OCI-LY7 (cell line): ENCODE results near the gene WIPF2. TPM values are rescaled to one million over a fixed set of nuclear protein-coding genes. Genes with fewer than 3 reads are reported as not detected.
"Not testable (repeated sequence)": the region's sequence is repeated elsewhere in the genome, so short reads cannot be mapped to it uniquely, and the experiment has no call there.

ENCODE experiments used
- BruUV-seq: library from RNA; stranded (reverse); fragments of 400-500 nt; replicated peaks from 2 replicates; lab custom pipeline; 2021; lab: Mats Ljungman, UMichigan
- CTCF ChIA-PET: fragments of 300-600 bp; sonication (Branson Sonifier 250); formaldehyde crosslinking; loops from one replicate; lab custom pipeline; 2022; ENCODE audit warnings: antibody characterized with exemption; ENCODE audit not compliant: unreplicated experiment; lab: Charles Lee
- POLR2A ChIA-PET: fragments of 300-600 bp; sonication (Branson Sonifier 250); formaldehyde crosslinking; loops from one replicate; lab custom pipeline; 2022; ENCODE audit warnings: antibody characterized with exemption; lab: Charles Lee
- DNase-seq: peaks from one replicate; pipeline ENCODE4 v3.0.0-alpha.2; 2015; ENCODE audit warnings: low spot score
- H2AFZ ChIP-seq: fragments of 200-600 bp; sonication (generic), shearing (Covaris generic); 2 replicates; pipeline ENCODE4 v1.6.1; 2014; ENCODE audit warnings: mild to moderate bottlenecking, antibody characterized with exemption, low read length, moderate library complexity
- H3K27ac ChIP-seq: fragments of 200-600 bp; sonication (generic); 2 replicates; pipeline ENCODE4 v1.5.1; 2014; ENCODE audit warnings: mixed run types, low read depth, mild to moderate bottlenecking, moderate library complexity, low read length, inconsistent platforms; ENCODE audit not compliant: poor library complexity, severe bottlenecking
- H3K36me3 ChIP-seq: fragments of 200-600 bp; sonication (generic); 2 replicates; pipeline ENCODE4 v1.6.1; 2014; ENCODE audit warnings: mild to moderate bottlenecking, antibody characterized with exemption, low read length, moderate library complexity, mixed read lengths; ENCODE audit not compliant: insufficient read depth
- H3K4me1 ChIP-seq: fragments of 200-600 bp; sonication (generic); 2 replicates; pipeline ENCODE4 v1.5.1; 2014; ENCODE audit warnings: mild to moderate bottlenecking, low read length; ENCODE audit not compliant: insufficient read depth, poor library complexity, severe bottlenecking
- H3K4me2 ChIP-seq: fragments of 200-600 bp; sonication (generic); 2 replicates; pipeline ENCODE4 v1.6.1; 2014; ENCODE audit warnings: mild to moderate bottlenecking, low read length
- H3K4me3 ChIP-seq: fragments of 200-600 bp; sonication (generic); 2 replicates; pipeline ENCODE4 v1.5.1; 2014; ENCODE audit warnings: mild to moderate bottlenecking, low read depth, low read length; ENCODE audit not compliant: poor library complexity, severe bottlenecking
- H3K79me2 ChIP-seq: fragments of 200-600 bp; sonication (generic); 2 replicates; pipeline ENCODE4 v1.6.1; 2016; ENCODE audit warnings: low read depth, mild to moderate bottlenecking, low read length, moderate library complexity, mixed read lengths; ENCODE audit not compliant: insufficient read depth
- H3K9me2 ChIP-seq: fragments of 200-600 bp; sonication (generic); 2 replicates; pipeline ENCODE4 v1.6.1; 2016; ENCODE audit warnings: mild to moderate bottlenecking, low read length, mixed read lengths; ENCODE audit not compliant: insufficient read depth
- H3K9me3 ChIP-seq: fragments of 200-600 bp; sonication (generic); 2 replicates; pipeline ENCODE4 v1.6.1; 2014; ENCODE audit warnings: mild to moderate bottlenecking, mixed run types, low read length, mixed read lengths
- H4K20me1 ChIP-seq: fragments of 200-600 bp; sonication (generic); 2 replicates; pipeline ENCODE4 v1.6.1; 2014; ENCODE audit warnings: mild to moderate bottlenecking, antibody characterized with exemption, low read length, moderate library complexity, mixed read lengths; ENCODE audit not compliant: insufficient read depth
- EZH2phosphoT487 ChIP-seq: fragments of 200-600 bp; sonication (generic); IDR thresholded peaks from 2 replicates; pipeline ENCODE4 v1.6.1; 2018; ENCODE audit warnings: low read depth, borderline replicate concordance, mild to moderate bottlenecking, mixed run types, antibody characterized with exemption, low read length, moderate library complexity, mixed read lengths
- intact Hi-C: fragments of 100-400 bp; cut with micrococcal nuclease; formaldehyde crosslinking; loops from one replicate; pipeline ENCODE4 v1.10.0; 2022; ENCODE audit not compliant: unreplicated experiment
- total RNA-seq, 2 experiments: library from RNA; depleted of rRNA in 1 of 2; stranded (reverse); fragments of >200 nt in 1 of 2; shearing (Covaris generic) in 1 of 2; gene quantifications; 2 replicates each; pipeline ENCODE4 v1.2.3, GENCODE V29; 2014 to 2022
- TF ChIP-seq, protein P1 (sequence below): fragments of 200-600 bp; sonication (generic); conservative IDR thresholded peaks from 2 replicates; pipeline ENCODE4 v1.5.1; 2014; ENCODE audit warnings: mild to moderate bottlenecking, antibody characterized with exemption, low read length, moderate library complexity, mixed read lengths

The WIPF2 gene
- total RNA-seq, 2 experiments from 2014 or later, result 4.7 to 20.3 TPM

DNA sequence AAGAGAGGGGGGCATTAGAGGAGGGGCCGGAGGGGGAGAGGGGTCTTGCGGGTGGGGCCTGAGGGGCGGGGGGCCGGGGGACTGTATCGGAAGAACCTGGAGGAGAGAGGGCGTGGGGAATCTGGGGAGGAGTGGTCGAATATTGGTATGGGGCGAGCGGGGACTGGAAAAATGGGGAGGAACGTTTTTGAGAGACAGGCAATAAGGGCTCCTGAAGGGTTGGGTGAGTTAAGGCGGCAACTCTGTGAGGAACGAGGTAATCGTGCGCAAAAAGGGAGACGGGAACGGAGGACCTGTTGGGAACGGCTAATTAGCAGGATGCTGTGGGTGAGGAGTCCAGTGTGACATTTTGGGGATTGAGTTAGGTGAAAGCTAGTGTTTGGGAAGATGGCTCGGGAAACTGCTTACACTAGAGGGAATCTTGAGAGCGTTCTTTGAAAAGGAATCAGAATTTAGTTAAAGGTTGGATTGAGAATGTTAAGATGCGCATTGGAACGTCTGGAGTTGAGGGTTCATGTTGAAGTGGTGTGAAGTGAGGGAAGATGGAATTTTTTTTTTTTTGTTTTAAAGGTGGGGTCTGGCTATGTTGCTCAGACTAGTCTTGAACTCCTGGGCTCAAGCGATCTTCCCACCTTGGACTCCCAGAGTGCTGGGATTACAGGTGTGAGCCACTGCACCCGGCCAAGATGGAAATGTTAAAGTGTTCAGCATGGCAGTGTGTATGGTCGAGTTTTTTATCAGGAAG lies 662 bp downstream of the WIPF2 start:
- peak; percentile 44 for DNase-seq
- Histone ChIP-seq H3K79me2 (peaks cover 18% of the 10 kb centered on the region), H3K36me3 (no peaks in the 10 kb centered on the region), H3K4me1 (peaks cover 16% of the 10 kb centered on the region), H3K4me2 (peak overlapping the region; percentile 77), H3K9me2 (no peaks in the 10 kb centered on the region), H3K9me3 (no peaks in the 10 kb centered on the region), H3K27ac (no peak overlapping the region), H3K4me3 (peak overlapping the region; percentile 81), H4K20me1 (no peaks in the 10 kb centered on the region), H2AFZ (peak overlapping the region; percentile 97; the same call in 1 of the 2 replicates)
- ChIA-PET POLR2A (interaction anchor here (0.8 to 1.8 kb wide), 4 partner anchors 10 to 106 kb away, joined by 3 to 8 read pairs (median 4); no protein-coding TSS in a partner anchor), CTCF (no interaction called here)
- no TSS peak for BruUV-seq
- intact Hi-C loops, result loop anchor here (5.0 kb wide), 1 partner anchor 68 kb away; the partner anchor contains the start of gene CDC6
- TF ChIP-seq, protein P1, sequence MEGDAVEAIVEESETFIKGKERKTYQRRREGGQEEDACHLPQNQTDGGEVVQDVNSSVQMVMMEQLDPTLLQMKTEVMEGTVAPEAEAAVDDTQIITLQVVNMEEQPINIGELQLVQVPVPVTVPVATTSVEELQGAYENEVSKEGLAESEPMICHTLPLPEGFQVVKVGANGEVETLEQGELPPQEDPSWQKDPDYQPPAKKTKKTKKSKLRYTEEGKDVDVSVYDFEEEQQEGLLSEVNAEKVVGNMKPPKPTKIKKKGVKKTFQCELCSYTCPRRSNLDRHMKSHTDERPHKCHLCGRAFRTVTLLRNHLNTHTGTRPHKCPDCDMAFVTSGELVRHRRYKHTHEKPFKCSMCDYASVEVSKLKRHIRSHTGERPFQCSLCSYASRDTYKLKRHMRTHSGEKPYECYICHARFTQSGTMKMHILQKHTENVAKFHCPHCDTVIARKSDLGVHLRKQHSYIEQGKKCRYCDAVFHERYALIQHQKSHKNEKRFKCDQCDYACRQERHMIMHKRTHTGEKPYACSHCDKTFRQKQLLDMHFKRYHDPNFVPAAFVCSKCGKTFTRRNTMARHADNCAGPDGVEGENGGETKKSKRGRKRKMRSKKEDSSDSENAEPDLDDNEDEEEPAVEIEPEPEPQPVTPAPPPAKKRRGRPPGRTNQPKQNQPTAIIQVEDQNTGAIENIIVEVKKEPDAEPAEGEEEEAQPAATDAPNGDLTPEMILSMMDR, result no peak
- no peak for TF ChIP-seq EZH2phosphoT487

DNA sequence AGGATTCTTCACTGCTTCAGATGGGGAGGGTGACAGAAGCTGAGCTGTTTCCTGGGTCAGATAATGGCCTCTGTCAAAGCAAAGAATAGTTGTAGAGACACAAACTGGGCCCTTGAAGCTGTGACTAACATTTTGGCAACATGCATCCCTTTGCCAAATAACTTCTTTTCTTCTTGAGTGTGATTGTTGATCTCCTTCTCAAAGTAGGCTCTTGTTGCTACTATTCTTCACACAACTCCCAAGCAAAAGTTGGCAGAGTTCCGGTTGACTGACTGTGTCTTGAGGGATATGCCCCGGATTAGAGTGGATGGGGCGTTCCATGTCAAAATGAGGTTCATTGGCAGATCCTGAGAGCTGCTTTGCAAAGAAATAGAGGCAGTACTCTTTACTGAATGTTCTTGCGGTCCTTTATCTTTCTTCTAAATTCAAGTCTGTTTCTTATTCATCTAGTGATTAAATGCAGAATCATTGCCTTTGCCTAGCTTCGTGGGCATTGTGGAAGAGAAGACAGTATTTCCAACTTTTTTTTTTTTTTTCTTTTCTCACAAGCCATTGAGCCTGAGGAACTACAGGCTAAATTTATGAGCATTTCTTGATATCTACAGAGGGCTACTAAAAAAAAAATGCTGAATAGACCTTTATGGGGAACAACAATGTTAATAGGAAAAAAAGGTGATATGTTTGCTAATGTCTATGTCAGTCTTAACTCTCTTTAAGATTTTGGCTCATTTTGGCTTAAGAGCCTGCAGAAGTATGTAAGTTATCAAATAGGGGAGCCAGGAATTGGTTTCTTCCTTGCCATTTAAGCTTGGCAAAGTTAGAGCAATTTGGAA lies 5.8 kb downstream of the WIPF2 start:
- H4K20me1 ChIP-seq, result no peaks in the 10 kb centered on the region
- no peaks in the 10 kb centered on the region for H3K9me3 ChIP-seq
- H3K4me2 ChIP-seq, result no peak overlapping the region
- ChIA-PET CTCF (no interaction called here), POLR2A (interaction anchor here (0.6 kb wide), 1 partner anchor 511 kb away, joined by 3 read pairs; no protein-coding TSS in a partner anchor)
- peaks cover 6% of the 10 kb centered on the region for H3K4me1 ChIP-seq
- no peak for TF ChIP-seq EZH2phosphoT487
- TF ChIP-seq, protein P1, result no peak
- intact Hi-C loops, result no loop called here
- peaks cover 21% of the 10 kb centered on the region for H3K79me2 ChIP-seq
- peaks cover 9% of the 10 kb centered on the region; the same call in 1 of the 2 replicates for H3K36me3 ChIP-seq
- no peak for DNase-seq
- no peak overlapping the region for H2AFZ ChIP-seq
- no peak overlapping the region for H3K27ac ChIP-seq
- BruUV-seq, result no TSS peak
- H3K9me2 ChIP-seq, result no peaks in the 10 kb centered on the region
- H3K4me3 ChIP-seq, result no peak overlapping the region

DNA sequence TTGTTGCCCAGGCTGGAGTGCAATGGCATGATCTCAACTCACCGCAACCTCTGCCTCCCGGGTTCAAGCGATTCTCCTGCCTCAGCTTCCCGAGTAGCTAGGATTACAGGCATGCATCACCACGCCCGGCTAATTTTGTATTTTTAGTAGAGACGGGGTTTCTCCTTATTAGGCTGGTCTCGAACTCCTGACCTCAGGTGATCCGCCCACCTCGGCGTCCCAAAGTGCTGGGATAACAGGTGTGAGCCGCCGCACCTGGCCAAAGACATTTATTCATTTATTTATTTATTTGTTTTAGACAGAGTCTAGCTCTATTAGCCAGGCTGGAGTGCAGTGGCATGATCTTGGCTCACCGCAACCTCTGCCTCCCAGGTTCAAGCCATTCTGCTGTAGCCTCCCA lies 10.0 kb downstream of the WIPF2 start:
- H3K27ac ChIP-seq, BruUV-seq, H4K20me1 ChIP-seq, H3K4me3 ChIP-seq, POLR2A ChIA-PET, CTCF ChIA-PET, H3K9me2 ChIP-seq, DNase-seq, intact Hi-C loops, H3K4me1 ChIP-seq, H2AFZ ChIP-seq, H3K9me3 ChIP-seq, H3K4me2 ChIP-seq: not testable (repeated sequence)
- Histone ChIP-seq H3K36me3 (peaks cover 26% of the 10 kb centered on the region), H3K79me2 (peaks cover 13% of the 10 kb centered on the region)
